Measurements from ENCODE around the gene PTS.
A peak's percentile ranks its signal among the peaks of the same experiment; 100 is the strongest.

The PTS gene

DNA sequence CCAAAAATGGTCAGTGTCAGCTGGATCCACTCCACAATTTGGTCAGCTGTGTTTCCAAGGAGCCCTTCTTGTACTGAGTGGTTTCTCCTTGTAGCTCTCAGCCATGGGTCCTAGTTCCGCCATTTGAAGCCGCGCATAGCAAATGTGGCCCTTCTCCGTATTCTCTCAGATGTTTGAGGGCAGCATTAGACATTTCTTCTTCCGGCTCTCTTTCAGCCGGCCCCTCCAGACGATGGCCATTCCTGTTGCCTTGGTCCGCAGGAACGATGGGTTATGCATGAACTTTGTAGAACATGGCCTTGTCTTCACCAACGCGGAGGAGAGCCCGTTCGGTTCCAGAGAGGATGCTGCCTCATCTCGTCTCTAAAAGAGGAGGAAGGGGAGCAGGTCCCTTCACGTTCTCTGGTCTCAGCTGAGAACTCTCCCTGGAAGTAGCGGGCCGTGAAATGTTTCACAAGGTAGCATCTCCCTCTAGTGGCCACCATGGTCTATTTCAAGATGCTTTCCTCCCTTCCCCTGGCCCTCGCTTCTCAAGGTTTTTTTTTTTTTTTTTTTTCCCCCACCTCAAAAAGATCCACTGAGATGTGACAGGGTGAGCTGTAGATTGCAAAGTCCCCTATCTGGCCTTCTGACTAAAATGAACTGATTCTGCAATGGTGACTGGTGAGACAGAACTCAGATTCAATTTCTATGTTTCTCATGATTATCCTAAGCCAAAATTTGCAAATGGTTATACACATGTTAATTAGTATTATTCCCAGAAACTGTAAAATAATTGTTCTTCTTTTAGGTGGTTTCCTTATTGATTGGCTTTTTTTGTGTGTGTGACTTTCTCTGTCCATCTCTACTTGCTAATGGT, 54.3 kb downstream of the PTS start:
- FAIRE-seq: no peak
- peak; percentile 55 for DNase-seq (ENCODE audit: insufficient read length, low spot score)
- TF ChIP-seq, protein P1, sequence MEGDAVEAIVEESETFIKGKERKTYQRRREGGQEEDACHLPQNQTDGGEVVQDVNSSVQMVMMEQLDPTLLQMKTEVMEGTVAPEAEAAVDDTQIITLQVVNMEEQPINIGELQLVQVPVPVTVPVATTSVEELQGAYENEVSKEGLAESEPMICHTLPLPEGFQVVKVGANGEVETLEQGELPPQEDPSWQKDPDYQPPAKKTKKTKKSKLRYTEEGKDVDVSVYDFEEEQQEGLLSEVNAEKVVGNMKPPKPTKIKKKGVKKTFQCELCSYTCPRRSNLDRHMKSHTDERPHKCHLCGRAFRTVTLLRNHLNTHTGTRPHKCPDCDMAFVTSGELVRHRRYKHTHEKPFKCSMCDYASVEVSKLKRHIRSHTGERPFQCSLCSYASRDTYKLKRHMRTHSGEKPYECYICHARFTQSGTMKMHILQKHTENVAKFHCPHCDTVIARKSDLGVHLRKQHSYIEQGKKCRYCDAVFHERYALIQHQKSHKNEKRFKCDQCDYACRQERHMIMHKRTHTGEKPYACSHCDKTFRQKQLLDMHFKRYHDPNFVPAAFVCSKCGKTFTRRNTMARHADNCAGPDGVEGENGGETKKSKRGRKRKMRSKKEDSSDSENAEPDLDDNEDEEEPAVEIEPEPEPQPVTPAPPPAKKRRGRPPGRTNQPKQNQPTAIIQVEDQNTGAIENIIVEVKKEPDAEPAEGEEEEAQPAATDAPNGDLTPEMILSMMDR (IDR thresholded peaks at IDR 0.05; ENCODE audit: insufficient read depth, missing control alignments): peak; percentile 76

DNA sequence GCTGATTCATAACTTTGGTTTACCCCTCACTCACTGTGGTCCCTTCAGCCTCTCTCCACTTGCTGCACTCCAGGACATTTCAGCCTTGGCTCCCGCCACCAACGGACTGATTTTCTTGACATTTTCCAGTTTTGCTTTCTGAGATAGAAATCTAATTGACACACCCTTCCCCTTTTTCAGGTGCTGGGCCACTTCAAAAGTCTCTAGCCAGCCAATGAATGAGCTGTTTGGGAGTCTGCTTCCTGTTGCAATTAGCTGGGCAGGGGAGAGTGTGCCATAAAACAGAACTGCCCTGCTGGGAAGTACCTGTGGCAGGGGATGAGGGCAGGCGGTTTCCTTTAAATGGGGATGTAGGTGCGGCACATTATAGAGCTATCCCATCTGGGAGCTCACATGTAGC, 55.5 kb downstream of the PTS start:
- TF ChIP-seq, protein P1 (IDR thresholded peaks at IDR 0.05; ENCODE audit: insufficient read depth, missing control alignments): no peak
- DNase-seq (ENCODE audit: insufficient read length, low spot score): no peak
- no peak for FAIRE-seq

Measured in D721Med (cell line).